ENCODE results near the gene PLXNA2.

PLXNA2 gene

GRCh38 chr1:208243967-208244916, at the start of gene PLXNA2:
Gene PLXNA2, minus strand, starts transcription at chr1:208244384. Its CDS starts 26,462 bp downstream, at chr1:208217922.
- DNase-seq: peak; percentile 68 to 79

GRCh38 chr1:208292908-208293307, 48.7 kb upstream of the PLXNA2 start:
- DNase-seq: no peak

- DNase-seq: no peak
Observed at GRCh38 chr1:208291923-208292711, 47.9 kb upstream of the PLXNA2 start.

- no peak for DNase-seq
Observed at GRCh38 chr1:208291129-208291528, 46.9 kb upstream of the PLXNA2 start.

GRCh38 chr1:208289716-208290115, 45.5 kb upstream of the PLXNA2 start:
- DNase-seq: no peak

- DNase-seq: no peak
Observed at GRCh38 chr1:208288495-208288894, 44.3 kb upstream of the PLXNA2 start.

- no peak for DNase-seq
Observed at GRCh38 chr1:208280681-208281450, 36.7 kb upstream of the PLXNA2 start.

- no peak for DNase-seq
Observed at GRCh38 chr1:208279826-208280588, 35.8 kb upstream of the PLXNA2 start.

GRCh38 chr1:208278638-208279037, 34.5 kb upstream of the PLXNA2 start:
- DNase-seq: no peak

- no peak for DNase-seq
Observed at GRCh38 chr1:208276757-208277435, 32.7 kb upstream of the PLXNA2 start.

- DNase-seq: no peak
Observed at GRCh38 chr1:208275083-208275482, 30.9 kb upstream of the PLXNA2 start.

- DNase-seq: no peak
Observed at GRCh38 chr1:208273386-208274017, 29.3 kb upstream of the PLXNA2 start.

- DNase-seq: no peak
Observed at GRCh38 chr1:208272713-208273112, 28.5 kb upstream of the PLXNA2 start.

GRCh38 chr1:208272311-208272710, 28.1 kb upstream of the PLXNA2 start:
- no peak for DNase-seq

- DNase-seq: no peak
Observed at GRCh38 chr1:208271236-208271635, 27.1 kb upstream of the PLXNA2 start.

- no peak for DNase-seq
Observed at GRCh38 chr1:208270651-208271141, 26.5 kb upstream of the PLXNA2 start.

GRCh38 chr1:208269338-208269666, 25.1 kb upstream of the PLXNA2 start:
- no peak for DNase-seq

GRCh38 chr1:208268541-208269337, 24.6 kb upstream of the PLXNA2 start:
- no peak for DNase-seq

GRCh38 chr1:208265525-208265924, 21.3 kb upstream of the PLXNA2 start:
- no peak for DNase-seq

GRCh38 chr1:208265122-208265469, 20.9 kb upstream of the PLXNA2 start:
- DNase-seq: no peak
